Tibial nerve (tissue), 3 donors: ENCODE results near the gene ROM1.

Source experiments
- CTCF ChIP-seq, 5 experiments: fragments of 200-600 bp in 3 of 5; fragments of 450-650 bp in 2 of 5; sonication (generic) in 3 of 5; IDR thresholded peaks; one replicate each; pipeline ENCODE4 v1.5.1; 2016 to 2019; ENCODE audit warnings: antibody characterized with exemption in 5 of 5, mild to moderate bottlenecking in 3 of 5, moderate library complexity in 2 of 5
- POLR2A ChIP-seq, 2 donors: fragments of 450-650 bp; IDR thresholded peaks; one replicate each; pipeline ENCODE4 v1.6.1; 2017; ENCODE audit warnings: antibody characterized with exemption in 2 of 2, mild to moderate bottlenecking in 2 of 2, moderate library complexity in 2 of 2

- TF ChIP-seq CTCF (IDR thresholded peaks at IDR 0.05) (no peak), POLR2A (IDR thresholded peaks at IDR 0.05) (no peak)
Observed at GRCh38 chr11:62622476-62623089, 9.5 kb downstream of the ROM1 start.
